IPS-15b (cell line): ENCODE results near the gene SDK1.

Source experiments
- H3K27me3 ChIP-seq: one replicate; pipeline ENCODE4 v1.6.1; 2013; ENCODE audit warnings: low read length; ENCODE audit not compliant: control insufficient read depth, insufficient read depth
- H3K36me3 ChIP-seq: one replicate; pipeline ENCODE4 v1.6.1; 2013; ENCODE audit warnings: low read length; ENCODE audit not compliant: control insufficient read depth, insufficient read depth
- H3K4me1 ChIP-seq: one replicate; pipeline ENCODE4 v1.6.1; 2013; ENCODE audit warnings: mild to moderate bottlenecking, low read length; ENCODE audit not compliant: control insufficient read depth, insufficient read depth
- H3K4me3 ChIP-seq: one replicate; pipeline ENCODE4 v1.5.1; 2013; ENCODE audit warnings: low read depth, low read length
- H3K9ac ChIP-seq: one replicate; pipeline ENCODE4 v1.6.1; 2013; ENCODE audit warnings: low read depth, mild to moderate bottlenecking, low read length
- H3K9me3 ChIP-seq: one replicate; pipeline ENCODE4 v1.6.1; 2013; ENCODE audit warnings: mild to moderate bottlenecking, low read length; ENCODE audit not compliant: control insufficient read depth, insufficient read depth

SDK1 gene

GRCh38 chr7:3453398-3453797 is 152.3 kb downstream of the SDK1 start:
- H3K36me3 ChIP-seq: no peaks in the 10 kb centered on the region
- H3K27me3 ChIP-seq: no peaks in the 10 kb centered on the region
- H3K4me1 ChIP-seq: peaks cover 7% of the 10 kb centered on the region
- no peaks in the 10 kb centered on the region for H3K9me3 ChIP-seq
- H3K9ac ChIP-seq: no peak overlapping the region
- no peak overlapping the region for H3K4me3 ChIP-seq

- Histone ChIP-seq H3K9ac (no peak overlapping the region), H3K4me3 (no peak overlapping the region), H3K36me3 (no peaks in the 10 kb centered on the region), H3K4me1 (no peaks in the 10 kb centered on the region), H3K27me3 (no peaks in the 10 kb centered on the region), H3K9me3 (no peaks in the 10 kb centered on the region)
Measured at GRCh38 chr7:3455806-3456595, 154.9 kb downstream of the SDK1 start.

GRCh38 chr7:3459111-3459510 is 158.1 kb downstream of the SDK1 start:
- H3K4me1 ChIP-seq: no peaks in the 10 kb centered on the region
- no peak overlapping the region for H3K9ac ChIP-seq
- H3K4me3 ChIP-seq: no peak overlapping the region
- H3K9me3 ChIP-seq: no peaks in the 10 kb centered on the region
- no peaks in the 10 kb centered on the region for H3K27me3 ChIP-seq
- no peaks in the 10 kb centered on the region for H3K36me3 ChIP-seq

- Histone ChIP-seq H3K9ac (no peak overlapping the region), H3K27me3 (no peaks in the 10 kb centered on the region), H3K9me3 (no peaks in the 10 kb centered on the region), H3K4me3 (no peak overlapping the region), H3K36me3 (no peaks in the 10 kb centered on the region), H3K4me1 (no peaks in the 10 kb centered on the region)
Measured at GRCh38 chr7:3461923-3462322, 160.9 kb downstream of the SDK1 start.

GRCh38 chr7:3463696-3464095 is 162.6 kb downstream of the SDK1 start:
- Histone ChIP-seq H3K27me3 (no peaks in the 10 kb centered on the region), H3K4me3 (no peak overlapping the region), H3K36me3 (no peaks in the 10 kb centered on the region), H3K9me3 (no peaks in the 10 kb centered on the region), H3K9ac (no peak overlapping the region), H3K4me1 (no peaks in the 10 kb centered on the region)

GRCh38 chr7:3464900-3465622 is 164.0 kb downstream of the SDK1 start:
- no peak overlapping the region for H3K9ac ChIP-seq
- H3K27me3 ChIP-seq: no peaks in the 10 kb centered on the region
- H3K9me3 ChIP-seq: no peaks in the 10 kb centered on the region
- H3K4me1 ChIP-seq: no peaks in the 10 kb centered on the region
- no peaks in the 10 kb centered on the region for H3K36me3 ChIP-seq
- H3K4me3 ChIP-seq: no peak overlapping the region

GRCh38 chr7:3466261-3466660 is 165.2 kb downstream of the SDK1 start:
- no peak overlapping the region for H3K4me3 ChIP-seq
- no peaks in the 10 kb centered on the region for H3K27me3 ChIP-seq
- H3K9me3 ChIP-seq: no peaks in the 10 kb centered on the region
- H3K36me3 ChIP-seq: no peaks in the 10 kb centered on the region
- H3K9ac ChIP-seq: no peak overlapping the region
- no peaks in the 10 kb centered on the region for H3K4me1 ChIP-seq

- Histone ChIP-seq H3K4me1 (no peaks in the 10 kb centered on the region), H3K4me3 (no peak overlapping the region), H3K9me3 (no peaks in the 10 kb centered on the region), H3K36me3 (no peaks in the 10 kb centered on the region), H3K27me3 (no peaks in the 10 kb centered on the region), H3K9ac (no peak overlapping the region)
Measured at GRCh38 chr7:3469641-3470040, 168.6 kb downstream of the SDK1 start.

- Histone ChIP-seq H3K4me1 (no peaks in the 10 kb centered on the region), H3K9me3 (no peaks in the 10 kb centered on the region), H3K27me3 (no peaks in the 10 kb centered on the region), H3K36me3 (no peaks in the 10 kb centered on the region), H3K9ac (no peak overlapping the region), H3K4me3 (no peak overlapping the region)
Measured at GRCh38 chr7:3480197-3480596, 179.1 kb downstream of the SDK1 start.

- no peak overlapping the region for H3K4me3 ChIP-seq
- no peaks in the 10 kb centered on the region for H3K9me3 ChIP-seq
- no peaks in the 10 kb centered on the region for H3K27me3 ChIP-seq
- H3K4me1 ChIP-seq: no peaks in the 10 kb centered on the region
- H3K36me3 ChIP-seq: no peaks in the 10 kb centered on the region
- H3K9ac ChIP-seq: no peak overlapping the region
Measured at GRCh38 chr7:3481435-3481834, 180.4 kb downstream of the SDK1 start.

GRCh38 chr7:3482147-3482921 is 181.3 kb downstream of the SDK1 start:
- no peak overlapping the region for H3K4me3 ChIP-seq
- H3K9ac ChIP-seq: no peak overlapping the region
- no peaks in the 10 kb centered on the region for H3K4me1 ChIP-seq
- no peaks in the 10 kb centered on the region for H3K27me3 ChIP-seq
- H3K9me3 ChIP-seq: no peaks in the 10 kb centered on the region
- no peaks in the 10 kb centered on the region for H3K36me3 ChIP-seq
